ENCODE data around the gene PRXL2A.
"Not testable (repeated sequence)": the region's sequence is repeated elsewhere in the genome, so short reads cannot be mapped to it uniquely, and the experiment has no call there.

Gene PRXL2A

GRCh38 chr10:80477813-80478212 is 69.5 kb downstream of the PRXL2A start:
- DNase-seq, result no peak

- DNase-seq, result not testable (repeated sequence)
These were observed 72.0 kb downstream of the PRXL2A start for GRCh38 chr10:80480373-80480772.

- no peak for DNase-seq
These were observed 72.5 kb downstream of the PRXL2A start for GRCh38 chr10:80480852-80481251.

GRCh38 chr10:80484243-80484642 is 75.9 kb downstream of the PRXL2A start:
- DNase-seq, result no peak

GRCh38 chr10:80484676-80485075 is 76.3 kb downstream of the PRXL2A start:
- DNase-seq, result no peak

GRCh38 chr10:80485076-80485945 is 77.0 kb downstream of the PRXL2A start:
- no peak for DNase-seq

GRCh38 chr10:80485946-80486764 is 77.8 kb downstream of the PRXL2A start:
- DNase-seq, result no peak
